Measurements from ENCODE around the gene EIF2S1. TPM values are rescaled to one million over a fixed set of nuclear protein-coding genes. Genes with fewer than 3 reads are reported as not detected.

The EIF2S1 gene
- total RNA-seq, 1 experiment from 2014 or later, result 192 TPM

- Histone ChIP-seq H3K9me3 (ENCODE audit: control insufficient read depth in 1 of 2, insufficient read depth in 1 of 2, low read depth in 1 of 2, low read length in 2 of 2) (no peaks in the 10 kb centered on the region), H3K4me2 (ENCODE audit: low read length) (no peak overlapping the region), H3K36me3 (ENCODE audit: control insufficient read depth in 1 of 2, insufficient read depth in 2 of 2, low read length in 2 of 2) (no peaks in the 10 kb centered on the region), H4K20me1 (ENCODE audit: insufficient read depth) (no peaks in the 10 kb centered on the region), H3K4me3 (replicated peaks in 1 of 2; ENCODE audit: low read depth in 1 of 2, low read length in 2 of 2) (no peak overlapping the region), H3K27me3 (ENCODE audit: insufficient read depth, low read length) (no peaks in the 10 kb centered on the region), H2AFZ (ENCODE audit: low read depth, low read length, poor library complexity, severe bottlenecking) (no peak overlapping the region), H3K27ac (ENCODE audit: low read depth, low read length) (no peak overlapping the region), H3K9ac (ENCODE audit: low read length) (no peak overlapping the region), H3K9me2 (ENCODE audit: insufficient read depth) (no peaks in the 10 kb centered on the region), H3K4me1 (ENCODE audit: control insufficient read depth in 1 of 2, insufficient read depth in 2 of 2, low read length in 2 of 2) (peaks cover 10 to 37% of the 10 kb centered on the region in 2 experiments), H3K79me2 (ENCODE audit: insufficient read depth, low read length) (no peaks in the 10 kb centered on the region)
- POLR2A ChIA-PET, result interaction anchor here (0.8 kb wide), 1 partner anchor 12 kb away, joined by 3 read pairs; no protein-coding TSS in a partner anchor
- no TSS peak for BruUV-seq (replicated peaks)
- TF ChIP-seq EZH2 (IDR thresholded peaks at IDR 0.05) (no peak), ZNF274 (IDR thresholded peaks at IDR 0.05; ENCODE audit: low read depth, low read length) (no peak)
- CTCF ChIA-PET, result no interaction called here
- ATAC-seq, result no peak
- RAD21 ChIA-PET (ENCODE audit: low non-redundant PET in 1 of 2, low total read pairs in 2 of 2, uncharacterized antibody in 2 of 2, unreplicated experiment in 2 of 2), result no interaction called here
- intact Hi-C loops (cut with micrococcal nuclease), result no loop called here
- DNase-seq (ENCODE audit: low read depth, low spot score), result no peak
These were observed 63.3 kb downstream of the EIF2S1 start for GRCh38 chr14:67423424-67423823.

- Histone ChIP-seq H3K79me2 (ENCODE audit: insufficient read depth, low read length) (no peaks in the 10 kb centered on the region), H3K4me2 (ENCODE audit: low read length) (no peak overlapping the region), H4K20me1 (ENCODE audit: insufficient read depth) (no peaks in the 10 kb centered on the region), H3K27me3 (ENCODE audit: insufficient read depth, low read length) (no peaks in the 10 kb centered on the region), H3K36me3 (ENCODE audit: control insufficient read depth in 1 of 2, insufficient read depth in 2 of 2, low read length in 2 of 2) (no peaks in the 10 kb centered on the region), H3K4me3 (replicated peaks in 1 of 2; ENCODE audit: low read depth in 1 of 2, low read length in 2 of 2) (no peak overlapping the region), H2AFZ (ENCODE audit: low read depth, low read length, poor library complexity, severe bottlenecking) (no peak overlapping the region), H3K9ac (ENCODE audit: low read length) (no peak overlapping the region), H3K9me2 (ENCODE audit: insufficient read depth) (no peaks in the 10 kb centered on the region), H3K4me1 (ENCODE audit: control insufficient read depth in 1 of 2, insufficient read depth in 2 of 2, low read length in 2 of 2) (peaks cover 5 to 33% of the 10 kb centered on the region in 2 experiments; a peak in 3 of 4 replicates), H3K9me3 (ENCODE audit: control insufficient read depth in 1 of 2, insufficient read depth in 1 of 2, low read depth in 1 of 2, low read length in 2 of 2) (no peaks in the 10 kb centered on the region), H3K27ac (ENCODE audit: low read depth, low read length) (no peak overlapping the region)
- intact Hi-C loops (cut with micrococcal nuclease), result no loop called here
- ChIA-PET RAD21 (ENCODE audit: low non-redundant PET in 1 of 2, low total read pairs in 2 of 2, uncharacterized antibody in 2 of 2, unreplicated experiment in 2 of 2) (no interaction called here), POLR2A (no interaction called here), CTCF (interaction anchor here (0.9 to 4.4 kb wide), 4 partner anchors 19 to 280 kb away, joined by 3 to 78 read pairs (median 4); no protein-coding TSS in a partner anchor)
- DNase-seq (ENCODE audit: low read depth, low spot score) (no peak), ATAC-seq (no peak)
- no TSS peak for BruUV-seq (replicated peaks)
- no peak for TF ChIP-seq YY1 (IDR thresholded peaks at IDR 0.05; ENCODE audit: extremely low read depth, insufficient replicate concordance, low read depth, low read length)
- TF ChIP-seq EGR1 (IDR thresholded peaks at IDR 0.05; ENCODE audit: low read depth), result no peak
- no peak for TF ChIP-seq SP1 (IDR thresholded peaks at IDR 0.05; ENCODE audit: low read depth)
- no peak for TF ChIP-seq RAD21 (IDR thresholded peaks at IDR 0.05; ENCODE audit: low read depth)
- no peak for TF ChIP-seq FOSL1 (IDR thresholded peaks at IDR 0.05; ENCODE audit: low read depth)
- TF ChIP-seq ZBTB33 (IDR thresholded peaks at IDR 0.05; ENCODE audit: extremely low read depth, insufficient replicate concordance, low read length), result no peak
- no peak for TF ChIP-seq ZFX (IDR thresholded peaks at IDR 0.05)
- TF ChIP-seq CBX3 (IDR thresholded peaks at IDR 0.05; ENCODE audit: low read depth), result no peak
- no peak for TF ChIP-seq CEBPB (IDR thresholded peaks at IDR 0.05; ENCODE audit: low read depth)
- TF ChIP-seq EZH2 (IDR thresholded peaks at IDR 0.05), result no peak
- TF ChIP-seq ELF1 (IDR thresholded peaks at IDR 0.05; ENCODE audit: borderline replicate concordance, low read depth), result no peak
- no peak for TF ChIP-seq POLR2AphosphoS5 (IDR thresholded peaks at IDR 0.05; ENCODE audit: low read depth, low read length)
- TF ChIP-seq ATF3 (IDR thresholded peaks at IDR 0.05), result no peak
- no peak for TF ChIP-seq POLR2A (IDR thresholded peaks at IDR 0.05; ENCODE audit: borderline replicate concordance, extremely low read depth, insufficient read depth, insufficient read length)
- TF ChIP-seq JUND (IDR thresholded peaks at IDR 0.05), result no peak
- TF ChIP-seq SIN3A (IDR thresholded peaks at IDR 0.05; ENCODE audit: low read depth), result no peak
- no peak for TF ChIP-seq CTCF (IDR thresholded peaks at IDR 0.05 in 2 of 3, conservative IDR thresholded peaks at IDR 0.05 in 1 of 3; ENCODE audit: borderline replicate concordance in 1 of 3, insufficient read depth in 1 of 3, low read depth in 2 of 3, low read length in 2 of 3)
These were observed 64.4 kb downstream of the EIF2S1 start for GRCh38 chr14:67424539-67424938.

All from HCT116 (cell line).